HG02981 (cell line): Measurements from ENCODE around the gene XRCC5.

Experiments used
- ATAC-seq: cut with Tn5 transposase; IDR thresholded peaks from one replicate; pipeline ENCODE4 v1.9.1; 2021; ENCODE audit warnings: mild to moderate bottlenecking, moderate library complexity; ENCODE audit not compliant: unreplicated experiment

Gene XRCC5

DNA sequence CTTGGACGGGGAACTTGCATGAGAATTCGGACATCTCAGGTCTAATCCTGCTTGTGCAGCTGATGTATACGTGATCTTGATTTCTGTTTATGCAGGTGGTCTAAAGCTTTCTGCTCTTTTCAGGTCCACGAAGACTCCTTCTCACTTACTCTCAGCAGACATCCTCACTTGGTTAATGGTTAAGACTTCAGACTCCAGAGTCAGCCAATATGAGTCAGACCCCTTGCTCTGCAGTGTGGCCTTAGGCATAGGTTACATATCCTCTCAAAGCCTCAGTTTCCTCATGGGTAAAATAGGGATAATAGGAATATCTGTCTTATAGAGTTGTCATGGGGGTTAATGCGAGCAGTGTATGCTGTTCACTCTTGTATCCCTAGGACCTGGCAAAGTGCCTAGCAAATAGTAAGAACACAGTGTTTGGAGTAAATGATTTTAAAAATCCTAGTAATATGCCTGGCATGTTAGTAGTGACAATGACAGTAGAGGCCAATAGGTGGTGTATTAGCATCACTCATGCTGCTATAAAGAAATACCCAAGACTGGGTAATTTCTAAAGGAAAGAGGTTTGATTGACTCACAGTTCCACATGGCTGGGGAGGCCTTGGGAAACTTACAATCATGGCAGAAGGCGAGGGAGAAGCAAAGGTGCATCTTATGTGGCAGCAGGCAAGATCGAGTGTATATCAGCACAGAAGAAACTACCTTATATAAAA is 42.3 kb downstream of the XRCC5 start:
- no peak for ATAC-seq

GRCh38 chr2:216155954-216156353 is 46.8 kb downstream of the XRCC5 start:
- ATAC-seq = no peak

- ATAC-seq = no peak
Observed at GRCh38 chr2:216156822-216157221, 47.7 kb downstream of the XRCC5 start.

GRCh38 chr2:216159144-216159543 is 50.0 kb downstream of the XRCC5 start:
- ATAC-seq = no peak

GRCh38 chr2:216159646-216160045 is 50.5 kb downstream of the XRCC5 start:
- no peak for ATAC-seq

DNA sequence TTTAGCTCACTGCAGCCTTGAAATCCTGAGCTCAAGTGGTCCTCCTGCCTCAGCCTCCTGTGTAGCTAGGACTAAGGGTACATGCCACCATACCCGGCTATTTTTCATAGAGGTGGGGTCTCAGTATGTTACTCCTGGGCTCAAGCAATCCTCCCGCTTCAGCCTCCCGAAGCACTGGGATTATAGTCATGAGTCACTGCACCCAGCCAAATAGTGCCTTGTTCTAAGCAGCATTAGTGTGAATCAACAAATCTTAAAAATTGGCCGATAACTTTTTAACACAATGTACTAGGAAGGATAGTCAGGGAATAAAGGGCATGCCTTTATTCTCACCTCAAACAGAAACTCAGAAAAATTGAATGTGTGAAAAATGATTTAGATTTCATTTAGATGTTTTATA is 51.6 kb downstream of the XRCC5 start:
- no peak for ATAC-seq

GRCh38 chr2:216161967-216162366 is 52.8 kb downstream of the XRCC5 start:
- no peak for ATAC-seq

GRCh38 chr2:216163518-216163917 is 54.4 kb downstream of the XRCC5 start:
- ATAC-seq = no peak

DNA sequence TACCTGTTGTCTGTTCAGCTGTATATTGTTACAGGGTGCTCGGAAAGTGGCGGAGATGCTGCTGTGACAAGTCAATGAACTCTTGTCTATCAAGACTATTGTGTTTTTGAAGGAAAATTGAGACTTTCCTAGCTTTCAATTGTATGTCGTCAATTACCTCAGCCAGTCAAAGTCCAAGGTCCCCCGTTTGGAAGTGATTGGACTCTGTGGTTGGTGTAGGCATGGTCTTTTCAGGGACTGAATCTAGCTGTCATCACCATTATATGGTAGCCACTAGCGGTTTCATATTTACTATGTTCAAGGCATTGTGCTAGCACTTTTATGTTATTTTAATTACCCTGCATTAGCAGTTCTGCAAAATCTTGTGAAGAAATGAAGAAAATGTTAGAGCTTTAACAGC is 54.9 kb downstream of the XRCC5 start:
- no peak for ATAC-seq

DNA sequence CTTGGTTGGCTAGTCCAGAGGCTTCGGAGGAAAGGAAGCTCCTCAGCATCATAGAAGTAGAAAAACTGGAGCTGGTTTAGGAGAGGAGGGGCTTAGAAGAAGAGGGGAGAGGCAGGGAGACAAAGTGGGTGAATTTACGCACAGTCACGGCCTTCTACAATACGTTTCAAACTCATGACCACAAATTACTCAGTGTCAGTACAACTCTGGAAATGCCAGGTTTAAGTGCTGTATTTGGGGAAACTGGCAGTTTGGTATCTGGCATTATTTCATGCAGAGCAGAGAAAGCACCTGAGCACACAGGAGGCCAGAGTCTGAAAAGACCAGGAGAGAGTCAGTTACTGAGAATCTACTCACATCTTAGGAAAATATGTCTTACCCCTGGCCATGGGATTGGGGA is 55.4 kb downstream of the XRCC5 start:
- no peak for ATAC-seq

GRCh38 chr2:216165711-216166110 is 56.6 kb downstream of the XRCC5 start:
- no peak for ATAC-seq

DNA sequence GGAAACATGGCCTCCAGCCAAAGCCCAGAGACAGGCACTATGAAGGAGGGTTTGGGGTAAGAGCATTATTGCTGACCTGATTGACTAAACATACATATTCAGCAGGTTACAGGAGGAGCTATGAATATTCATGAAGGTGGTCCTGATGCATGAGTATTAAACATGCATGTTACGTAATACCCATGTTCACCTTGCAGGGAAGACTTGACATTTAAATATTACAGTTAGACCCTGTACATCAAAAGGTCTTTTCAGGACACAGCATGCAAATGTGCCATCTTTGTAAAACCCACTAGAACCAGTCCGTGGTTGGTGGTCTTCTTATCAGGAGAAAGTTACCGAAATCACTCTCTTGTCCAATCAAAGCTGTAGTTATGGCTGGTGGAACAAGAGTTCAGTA is 59.9 kb downstream of the XRCC5 start:
- ATAC-seq = no peak

GRCh38 chr2:216170076-216170763 is 61.1 kb downstream of the XRCC5 start:
- ATAC-seq = no peak

- no peak for ATAC-seq
Observed at GRCh38 chr2:216171011-216171410, 61.9 kb downstream of the XRCC5 start.

GRCh38 chr2:216172493-216172892 is 63.3 kb downstream of the XRCC5 start:
- ATAC-seq = no peak

- ATAC-seq = no peak
Observed at GRCh38 chr2:216179015-216179414, 69.9 kb downstream of the XRCC5 start.

DNA sequence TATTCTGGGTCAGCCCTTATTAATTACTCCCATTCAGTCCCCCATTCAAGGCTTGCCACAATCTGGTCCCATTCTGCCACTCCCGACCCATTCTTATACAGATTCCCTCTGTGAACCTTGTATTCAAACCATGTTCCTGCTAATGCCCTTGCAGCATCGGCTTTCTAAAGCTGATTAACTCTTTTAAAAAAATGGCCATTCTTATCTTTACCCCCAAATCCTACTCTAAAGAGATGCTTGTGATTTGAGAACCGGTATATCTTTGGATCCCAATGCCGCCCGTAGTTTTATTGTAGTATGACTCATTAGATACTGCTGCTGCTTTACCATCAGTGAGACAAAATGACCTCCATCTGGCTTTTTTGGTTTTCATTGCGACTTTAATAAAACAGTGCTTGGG is 72.2 kb downstream of the XRCC5 start:
- no peak for ATAC-seq

DNA sequence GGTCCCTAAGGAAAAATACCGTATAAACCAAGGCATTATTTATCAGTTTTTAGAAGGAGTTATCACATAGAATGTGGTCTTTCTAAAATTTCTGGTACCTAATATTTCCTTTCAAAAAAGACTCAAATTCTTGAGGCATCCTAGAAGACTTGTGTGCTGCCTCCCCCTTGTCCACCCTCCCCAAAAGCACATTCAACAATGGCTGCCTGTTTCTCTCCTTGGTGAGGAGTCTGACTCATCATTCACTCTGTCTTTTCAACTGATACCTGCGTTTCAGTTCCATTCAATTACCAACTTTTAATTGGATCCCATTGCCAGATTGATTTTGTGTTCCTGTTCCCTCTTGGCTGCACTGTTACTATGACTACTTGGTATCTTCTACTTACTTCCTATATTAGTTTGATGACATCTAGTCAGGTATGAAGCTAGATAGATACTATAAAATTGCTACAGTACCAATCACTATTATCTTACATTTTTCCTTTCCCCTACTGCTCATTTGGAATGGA is 72.9 kb downstream of the XRCC5 start:
- ATAC-seq = no peak

DNA sequence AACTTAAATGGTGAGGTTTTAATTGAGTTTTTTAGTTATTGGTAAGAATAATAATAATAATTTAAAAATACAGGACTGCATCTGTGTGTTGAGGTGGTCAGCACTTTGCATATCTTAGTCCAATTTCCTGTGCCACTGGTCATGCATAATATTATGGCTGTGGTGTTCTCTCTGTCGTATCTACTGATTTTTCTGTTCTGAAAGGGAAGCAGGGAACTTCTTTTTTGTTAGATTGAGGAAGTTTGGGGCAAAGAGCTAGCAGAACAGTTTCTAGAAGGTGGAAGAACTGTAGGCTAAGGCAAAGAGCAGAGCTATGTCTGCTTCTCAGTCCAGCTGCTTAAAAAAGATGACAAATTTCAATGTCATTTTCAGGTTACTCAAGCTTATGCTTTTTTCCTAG is 74.3 kb downstream of the XRCC5 start:
- no peak for ATAC-seq

GRCh38 chr2:216188559-216188850 is 79.4 kb downstream of the XRCC5 start:
- ATAC-seq = no peak

GRCh38 chr2:216188956-216189355 is 79.8 kb downstream of the XRCC5 start:
- ATAC-seq = no peak

DNA sequence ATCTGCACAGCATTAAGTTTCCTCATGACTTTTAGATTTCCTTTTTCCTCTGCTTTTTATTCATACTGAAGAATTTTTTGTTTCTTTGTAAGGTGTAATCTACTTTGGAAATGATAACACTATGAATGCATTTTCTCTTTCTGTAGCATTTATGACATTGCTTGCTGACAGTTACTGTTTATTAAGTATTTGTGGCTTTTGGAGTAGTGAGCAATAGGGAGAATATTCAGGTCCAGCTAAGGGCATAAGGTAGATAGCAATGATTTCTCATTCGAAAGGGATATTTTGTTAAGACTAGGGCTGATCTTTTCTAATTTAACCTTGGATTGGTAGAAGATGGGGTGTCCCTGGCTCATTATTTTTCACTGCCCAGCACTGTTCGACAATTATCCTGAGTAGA is 80.3 kb downstream of the XRCC5 start:
- no peak for ATAC-seq

- no peak for ATAC-seq
Observed at GRCh38 chr2:216192181-216192580, 83.0 kb downstream of the XRCC5 start.
